Measurements from ENCODE around the gene CEP57. TPM values are rescaled to one million over a fixed set of nuclear protein-coding genes. Genes with fewer than 3 reads are reported as not detected.

CEP57 gene
- total and polyA plus RNA-seq, 2 donors (not counting 1 experiment from before 2014, with no cell fraction given), result 30.6 to 55.8 TPM

DNA sequence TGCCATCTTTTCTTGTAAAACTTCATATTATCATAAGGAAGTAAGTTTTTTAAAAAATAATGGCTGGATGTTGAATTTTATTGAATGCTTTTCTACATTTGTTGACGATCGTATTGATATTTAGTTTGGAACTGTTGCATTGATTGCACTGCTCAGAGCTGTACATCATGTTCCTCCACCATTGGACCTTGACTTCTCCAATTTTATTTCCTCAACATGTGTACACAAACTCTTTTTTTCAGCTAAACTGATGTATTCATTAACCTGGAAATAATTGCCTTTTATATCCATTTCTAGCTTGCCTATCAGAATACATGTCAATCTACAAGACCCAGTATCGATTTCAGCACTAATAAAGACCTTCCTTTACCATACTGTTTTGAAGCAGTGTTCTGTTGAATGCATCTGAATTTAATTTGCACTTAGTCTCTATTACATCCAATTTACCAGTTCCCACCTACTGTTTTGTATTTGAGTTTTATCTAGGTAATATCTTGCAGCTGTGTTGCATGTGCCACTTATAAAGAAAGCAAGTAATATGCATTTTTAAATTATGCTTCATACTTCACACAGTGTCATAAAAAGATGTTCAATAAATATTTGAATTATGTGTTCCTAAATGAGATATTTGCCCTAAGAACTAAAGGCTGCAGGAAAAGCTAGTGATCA lies 5.5 kb downstream of the CEP57 start:
- Histone ChIP-seq H3K27me3 (ENCODE audit: control insufficient read depth, insufficient read depth, low read length) (no peaks in the 10 kb centered on the region), H3K4me2 (ENCODE audit: extremely low read depth, insufficient read depth, low read length) (no peak overlapping the region), H3K36me3 (ENCODE audit: control insufficient read depth, insufficient read depth, low read length) (no peaks in the 10 kb centered on the region), H3K27ac (ENCODE audit: insufficient read depth, low read length) (no peak overlapping the region), H3K4me1 (ENCODE audit: control insufficient read depth, extremely low read depth, insufficient read depth, low read length) (no peaks in the 10 kb centered on the region), H3K4me3 (replicated peaks in 1 of 4; ENCODE audit: control extremely low read depth in 1 of 4, insufficient read depth in 1 of 4, low read depth in 3 of 4, low read length in 4 of 4) (no peak overlapping the region), H3K9ac (ENCODE audit: insufficient read depth, low read length) (no peak overlapping the region), H3K9me3 (ENCODE audit: control insufficient read depth, insufficient read depth, low read depth, low read length) (no peaks in the 10 kb centered on the region), H2AFZ (ENCODE audit: low read length) (no peak overlapping the region), H3K79me2 (ENCODE audit: control insufficient read depth, insufficient read depth, low read length) (peaks cover 39% of the 10 kb centered on the region), H4K20me1 (ENCODE audit: control insufficient read depth, extremely low read depth, insufficient read depth, low read length) (no peaks in the 10 kb centered on the region)
- no peak for DNase-seq (ENCODE audit: low read depth in 2 of 2)
- TF ChIP-seq CTCF (conservative IDR thresholded peaks at IDR 0.05 in 1 of 2, IDR thresholded peaks at IDR 0.05 in 1 of 2; ENCODE audit: low read depth in 1 of 2, low read length in 2 of 2), result no peak
- TF ChIP-seq EZH2 (IDR thresholded peaks at IDR 0.05; ENCODE audit: low read length, missing control alignments), result no peak

GRCh38 chr11:95796501-95796900 lies 6.2 kb downstream of the CEP57 start:
- H3K27me3 ChIP-seq (ENCODE audit: control insufficient read depth, insufficient read depth, low read length), result no peaks in the 10 kb centered on the region
- H3K27ac ChIP-seq (ENCODE audit: insufficient read depth, low read length), result no peak overlapping the region
- no peak overlapping the region for H2AFZ ChIP-seq (ENCODE audit: low read length)
- no peaks in the 10 kb centered on the region for H3K36me3 ChIP-seq (ENCODE audit: control insufficient read depth, insufficient read depth, low read length)
- H4K20me1 ChIP-seq (ENCODE audit: control insufficient read depth, extremely low read depth, insufficient read depth, low read length), result no peaks in the 10 kb centered on the region
- no peaks in the 10 kb centered on the region for H3K4me1 ChIP-seq (ENCODE audit: control insufficient read depth, extremely low read depth, insufficient read depth, low read length)
- no peak for DNase-seq (ENCODE audit: low read depth in 2 of 2)
- no peak for TF ChIP-seq CTCF (conservative IDR thresholded peaks at IDR 0.05 in 1 of 2, IDR thresholded peaks at IDR 0.05 in 1 of 2; ENCODE audit: low read depth in 1 of 2, low read length in 2 of 2)
- TF ChIP-seq EZH2 (IDR thresholded peaks at IDR 0.05; ENCODE audit: low read length, missing control alignments), result no peak
- H3K79me2 ChIP-seq (ENCODE audit: control insufficient read depth, insufficient read depth, low read length), result peaks cover 32% of the 10 kb centered on the region
- no peaks in the 10 kb centered on the region for H3K9me3 ChIP-seq (ENCODE audit: control insufficient read depth, insufficient read depth, low read depth, low read length)
- H3K4me3 ChIP-seq (replicated peaks in 1 of 4; ENCODE audit: control extremely low read depth in 1 of 4, insufficient read depth in 1 of 4, low read depth in 3 of 4, low read length in 4 of 4), result no peak overlapping the region
- no peak overlapping the region for H3K4me2 ChIP-seq (ENCODE audit: extremely low read depth, insufficient read depth, low read length)
- no peak overlapping the region for H3K9ac ChIP-seq (ENCODE audit: insufficient read depth, low read length)

GRCh38 chr11:95799546-95799945 lies 9.2 kb downstream of the CEP57 start:
- no peak overlapping the region for H2AFZ ChIP-seq (ENCODE audit: low read length)
- H3K36me3 ChIP-seq (ENCODE audit: control insufficient read depth, insufficient read depth, low read length), result no peaks in the 10 kb centered on the region
- peaks cover 8% of the 10 kb centered on the region for H3K79me2 ChIP-seq (ENCODE audit: control insufficient read depth, insufficient read depth, low read length)
- no peak overlapping the region for H3K4me3 ChIP-seq (replicated peaks in 1 of 4; ENCODE audit: control extremely low read depth in 1 of 4, insufficient read depth in 1 of 4, low read depth in 3 of 4, low read length in 4 of 4)
- H3K9ac ChIP-seq (ENCODE audit: insufficient read depth, low read length), result no peak overlapping the region
- no peaks in the 10 kb centered on the region for H3K27me3 ChIP-seq (ENCODE audit: control insufficient read depth, insufficient read depth, low read length)
- H3K27ac ChIP-seq (ENCODE audit: insufficient read depth, low read length), result no peak overlapping the region
- no peaks in the 10 kb centered on the region for H3K9me3 ChIP-seq (ENCODE audit: control insufficient read depth, insufficient read depth, low read depth, low read length)
- no peak overlapping the region for H3K4me2 ChIP-seq (ENCODE audit: extremely low read depth, insufficient read depth, low read length)
- no peaks in the 10 kb centered on the region for H4K20me1 ChIP-seq (ENCODE audit: control insufficient read depth, extremely low read depth, insufficient read depth, low read length)
- no peak for DNase-seq (ENCODE audit: low read depth in 2 of 2)
- TF ChIP-seq CTCF (conservative IDR thresholded peaks at IDR 0.05 in 1 of 2, IDR thresholded peaks at IDR 0.05 in 1 of 2; ENCODE audit: low read depth in 1 of 2, low read length in 2 of 2) (no peak), EZH2 (IDR thresholded peaks at IDR 0.05; ENCODE audit: low read length, missing control alignments) (no peak)
- no peaks in the 10 kb centered on the region for H3K4me1 ChIP-seq (ENCODE audit: control insufficient read depth, extremely low read depth, insufficient read depth, low read length)

All from fibroblast of lung (primary cell).